Anterior cingulate cortex (tissue), 58 donors: Measurements from ENCODE around the gene CBFA2T2.
"Not testable (repeated sequence)": the region's sequence is repeated elsewhere in the genome, so short reads cannot be mapped to it uniquely, and the experiment has no call there.

Experiments
- DNase-seq, 58 donors: peaks; one replicate each; lab custom pipeline; 2025; lab: John Stamatoyannopoulos, UW

Gene CBFA2T2

GRCh38 chr20:33686100-33686983 lies 196.4 kb downstream of the CBFA2T2 start, which contains the start of gene E2F1:
E2F1 (minus strand) TSS chr20:33686385; CDS start chr20:33686264, 121 bp downstream.
- DNase-seq, result peak; percentile 53 to 98 (median 92)

- DNase-seq, result no peak
Observed at GRCh38 chr20:33686984-33687366, 197.1 kb downstream of the CBFA2T2 start.

DNA sequence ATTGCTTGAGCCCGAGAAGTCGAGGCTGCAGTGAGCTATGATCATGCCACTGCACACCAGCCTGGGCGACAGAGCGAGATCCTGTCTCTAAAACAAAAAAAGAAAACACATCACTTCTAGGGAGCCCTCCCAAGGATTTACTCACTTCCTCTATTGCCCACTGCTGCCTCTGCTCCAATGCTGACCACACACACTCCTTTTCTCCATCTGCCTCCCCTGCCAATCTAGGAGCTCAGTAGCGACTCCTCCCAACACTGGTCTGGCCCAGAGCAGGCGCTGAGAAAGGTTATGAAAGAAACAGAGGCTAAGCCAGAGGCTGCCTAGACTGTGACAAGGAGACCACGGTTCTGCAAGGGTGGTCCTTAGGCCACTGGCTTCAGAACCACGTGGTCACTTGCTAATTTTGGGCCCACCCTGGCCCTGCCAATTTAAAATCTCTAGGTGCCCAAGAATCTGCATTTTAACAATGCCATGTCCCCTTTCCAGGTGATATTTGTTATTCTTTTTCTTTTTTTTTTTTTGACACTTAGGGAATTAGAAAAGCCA lies 197.5 kb downstream of the CBFA2T2 start:
- DNase-seq, result no peak

DNA sequence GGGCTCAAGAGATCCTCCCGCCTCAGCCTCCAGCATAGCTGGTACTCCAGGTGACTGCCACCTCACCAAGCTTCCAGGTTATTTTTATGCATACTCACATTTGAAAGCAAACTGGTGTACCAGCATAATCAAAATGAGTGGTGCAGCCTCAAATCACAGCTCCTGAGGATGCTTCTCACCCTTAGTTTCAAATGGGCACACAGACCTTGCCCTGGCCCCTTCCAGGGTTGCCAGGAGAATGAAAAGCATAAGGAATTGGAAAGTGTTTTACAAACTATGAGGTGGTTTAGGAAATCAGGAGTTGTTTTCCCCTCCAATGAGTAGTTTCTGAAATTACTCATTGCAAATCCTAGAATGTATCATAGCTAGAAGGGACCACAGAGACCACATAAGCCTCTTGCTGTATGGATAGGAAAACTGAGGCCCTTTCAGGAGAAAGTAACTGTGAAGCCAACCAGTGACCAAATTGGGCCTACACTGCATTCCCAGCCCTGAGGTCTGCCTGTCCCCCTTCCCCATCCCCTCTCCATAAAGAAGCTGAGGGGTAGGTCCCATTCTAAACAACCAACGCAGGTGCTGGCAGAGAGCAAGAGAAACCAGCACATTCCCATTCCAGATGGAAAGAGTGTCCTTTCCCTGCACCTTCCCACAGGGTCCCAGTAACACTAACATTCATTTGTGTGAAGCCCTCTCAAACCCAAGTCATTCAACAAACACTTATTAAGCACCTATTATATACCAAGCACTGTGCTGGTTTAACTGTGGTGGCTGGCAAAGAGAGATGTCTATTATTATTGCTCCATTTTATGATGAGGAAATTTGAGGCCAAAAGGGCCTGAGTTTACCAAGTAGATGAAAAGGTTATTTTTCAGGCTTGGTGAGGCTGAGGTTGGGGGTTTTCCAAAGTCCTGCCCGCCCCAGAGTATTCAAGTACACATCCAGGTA lies 198.4 kb downstream of the CBFA2T2 start:
- no peak for DNase-seq

DNA sequence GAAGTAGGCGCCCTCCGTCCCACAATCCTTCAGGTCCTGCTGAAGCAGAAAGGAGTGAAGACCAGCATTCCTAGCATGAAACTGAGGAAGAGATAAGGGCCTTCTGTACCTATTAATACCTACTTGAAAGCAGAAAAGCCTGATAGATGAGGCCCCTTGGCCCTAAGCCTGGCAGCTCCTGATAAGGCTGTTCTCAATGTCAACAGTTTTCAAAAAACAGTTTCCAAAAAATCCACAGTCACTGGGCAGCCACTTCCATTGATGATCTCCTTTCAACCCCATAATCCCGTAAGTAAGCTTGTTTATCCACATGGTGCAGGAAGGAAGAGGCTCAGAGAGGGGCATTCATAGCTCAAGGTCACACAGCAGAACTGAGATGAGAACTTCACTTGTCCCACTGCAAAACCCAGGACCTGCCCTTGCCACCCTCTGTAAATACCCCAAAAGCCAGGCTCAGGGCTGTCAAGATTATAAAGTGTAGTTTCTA lies 199.1 kb downstream of the CBFA2T2 start:
- DNase-seq, result no peak

DNA sequence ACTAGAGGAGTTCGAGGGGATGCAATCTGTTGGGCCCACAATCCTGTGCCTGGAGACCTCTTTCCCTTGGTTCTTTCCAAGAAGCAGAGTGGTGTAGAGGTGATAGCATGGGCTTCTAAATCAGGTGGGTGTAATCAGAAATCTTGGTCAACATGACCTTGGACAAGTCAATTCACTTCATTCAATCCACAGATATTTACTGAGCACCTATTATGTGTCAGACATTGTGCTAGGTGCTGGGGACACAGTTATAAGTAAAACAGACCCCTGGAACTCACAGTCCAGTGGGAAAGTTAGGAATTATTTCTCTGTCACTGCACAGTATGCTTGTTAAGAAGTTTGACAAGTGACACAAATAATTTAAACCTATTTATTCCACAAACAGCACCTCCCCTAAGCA lies 199.6 kb downstream of the CBFA2T2 start:
- DNase-seq, result no peak

- peak in 19 of 58 donors; percentile 11 to 67 (median 32) for DNase-seq
Observed at GRCh38 chr20:33689973-33690372, 200.1 kb downstream of the CBFA2T2 start.

GRCh38 chr20:33693289-33693688 lies 203.4 kb downstream of the CBFA2T2 start:
- peak in 1 of 58 donors; percentile 58 for DNase-seq

- DNase-seq, result peak in 54 of 58 donors; percentile 15 to 88 (median 68)
Observed at GRCh38 chr20:33693741-33694638, 204.1 kb downstream of the CBFA2T2 start.

DNA sequence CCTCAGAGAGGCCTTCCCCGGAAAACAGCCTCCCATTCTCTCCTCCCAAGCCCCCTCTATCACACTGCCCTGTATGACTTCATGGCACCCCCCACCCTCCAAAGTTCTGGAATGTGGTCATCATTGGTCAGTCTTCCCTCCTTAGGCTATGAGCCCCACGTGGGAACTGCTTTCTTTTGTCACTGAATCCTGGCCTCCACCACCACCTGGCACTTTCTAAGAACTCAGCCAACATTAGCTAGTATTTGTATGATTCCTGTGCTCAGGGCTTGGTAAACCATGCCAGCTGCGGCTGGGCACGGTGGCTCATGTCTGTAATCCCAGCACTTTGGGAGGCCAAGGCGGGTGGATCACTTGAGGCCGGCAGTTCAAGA lies 204.7 kb downstream of the CBFA2T2 start:
- peak in 15 of 58 donors; percentile 33 to 80 (median 58) for DNase-seq

DNA sequence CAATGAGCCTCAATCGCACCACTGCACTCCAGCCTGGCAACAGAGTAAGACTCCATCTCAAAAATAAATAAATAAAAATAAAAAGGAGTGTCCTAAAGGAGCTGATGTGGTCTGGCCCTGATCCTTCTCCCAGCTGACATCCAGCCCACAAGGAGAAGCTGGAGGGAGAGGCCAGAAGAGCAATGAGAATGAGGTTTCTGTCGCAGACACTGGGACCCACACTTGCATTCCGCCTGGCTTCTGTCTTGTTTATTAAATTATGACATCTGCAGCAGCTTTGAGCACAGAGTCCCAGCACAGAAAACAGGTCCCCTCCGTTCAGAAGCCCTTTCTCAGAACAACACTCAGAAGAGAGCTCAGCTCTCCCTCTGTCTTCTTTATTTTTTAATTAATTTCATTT lies 206.6 kb downstream of the CBFA2T2 start:
- DNase-seq, result no peak

- DNase-seq, result peak in 52 of 58 donors; percentile 7 to 84 (median 55)
Observed at GRCh38 chr20:33697129-33697528, 207.2 kb downstream of the CBFA2T2 start.

- DNase-seq, result not testable (repeated sequence)
Observed at GRCh38 chr20:33698966-33699365, 209.1 kb downstream of the CBFA2T2 start.
